Thymus (tissue), 11 donors: ENCODE measurements around the gene ZBTB7C. TPM values are rescaled to one million over a fixed set of nuclear protein-coding genes. Genes with fewer than 3 reads are reported as not detected.

Experiments
- DNase-seq, 9 donors: peaks; one replicate each; pipeline ENCODE4 v3.0.0-alpha.2; 2013; ENCODE audit warnings: low spot score in 9 of 9, low read depth in 6 of 9, missing footprints in 1 of 9
- H3K27ac ChIP-seq, 2 donors: one replicate each; pipeline ENCODE4 v1.5.1; 2013; ENCODE audit warnings: control low read depth in 1 of 2, low read depth in 1 of 2, low read length in 1 of 2, mild to moderate bottlenecking in 1 of 2, moderate library complexity in 1 of 2
- H3K27me3 ChIP-seq, 2 donors: one replicate each; pipeline ENCODE4 v1.5.1; 2013; ENCODE audit warnings: low read length in 1 of 2; ENCODE audit not compliant: control insufficient read depth in 2 of 2, insufficient read depth in 1 of 2
- H3K36me3 ChIP-seq, 2 donors: one replicate each; pipeline ENCODE4 v1.5.1; 2013; ENCODE audit warnings: low read length in 1 of 2, mild to moderate bottlenecking in 1 of 2, moderate library complexity in 1 of 2; ENCODE audit not compliant: control insufficient read depth in 2 of 2, insufficient read depth in 2 of 2
- H3K4me1 ChIP-seq, 2 donors: one replicate each; pipeline ENCODE4 v1.5.1; 2013; ENCODE audit warnings: low read length in 2 of 2; ENCODE audit not compliant: control insufficient read depth in 2 of 2, insufficient read depth in 2 of 2
- H3K4me3 ChIP-seq, 2 donors: one replicate each; pipeline ENCODE4 v1.5.1; 2013; ENCODE audit warnings: low read length in 2 of 2, control low read depth in 1 of 2, mild to moderate bottlenecking in 1 of 2
- H3K9me3 ChIP-seq, 2 donors: one replicate each; pipeline ENCODE4 v1.5.1; 2013; ENCODE audit warnings: low read length in 1 of 2, mild to moderate bottlenecking in 1 of 2; ENCODE audit not compliant: control insufficient read depth in 2 of 2, insufficient read depth in 1 of 2
- WGBS: extraction: QIAGEN DNeasy Blood & Tissue Kit; methylation state at CpG from one replicate; pipeline ENCODE4 v1.1.7; 2013; 5-methylcytosine and 5-hydroxymethylcytosine counted together
- polyA plus RNA-seq: library from polyadenylated mRNA; stranded (reverse); fragments of 200-250 nt; gene quantifications from one replicate; pipeline ENCODE4 v1.2.3, GENCODE V29; 2013
- total RNA-seq: library from RNA; stranded (reverse); fragments of 120-200 nt; gene quantifications from one replicate; pipeline ENCODE4 v1.2.4, GENCODE V29; 2013
- donor health status: healthy.

ZBTB7C gene
- total and polyA plus RNA-seq, 2 donors = 0.14 to 0.73 TPM

DNA sequence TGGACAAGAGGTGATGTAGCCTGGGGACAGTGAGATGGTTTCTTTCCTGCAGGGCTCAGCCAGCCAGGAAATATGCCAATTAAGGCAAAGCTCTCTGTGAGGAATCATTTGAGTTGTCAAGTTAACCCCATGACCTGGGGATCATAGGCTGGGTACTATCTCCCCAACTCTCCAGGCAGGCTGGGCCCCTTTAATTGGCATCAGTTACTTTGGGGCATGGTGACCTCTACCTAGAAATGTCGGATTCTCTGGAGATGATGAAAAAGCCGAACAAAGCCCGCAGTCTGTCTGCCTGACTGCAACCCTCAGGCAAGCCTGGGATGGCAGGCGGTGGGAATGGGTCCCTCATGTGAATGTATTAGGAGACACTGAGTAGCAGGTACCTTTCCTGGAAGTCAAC lies 285.2 kb downstream of the ZBTB7C start:
- 96% methylated on average over 4 of the region's 4 CpGs for WGBS
- H3K27ac ChIP-seq = no peak overlapping the region
- no peak for DNase-seq
- H3K36me3 ChIP-seq = no peaks in the 10 kb centered on the region
- H3K4me3 ChIP-seq = no peak overlapping the region
- H3K27me3 ChIP-seq = peaks cover 0 to 6% of the 10 kb centered on the region in 2 donors
- H3K9me3 ChIP-seq = no peaks in the 10 kb centered on the region
- no peaks in the 10 kb centered on the region for H3K4me1 ChIP-seq

DNA sequence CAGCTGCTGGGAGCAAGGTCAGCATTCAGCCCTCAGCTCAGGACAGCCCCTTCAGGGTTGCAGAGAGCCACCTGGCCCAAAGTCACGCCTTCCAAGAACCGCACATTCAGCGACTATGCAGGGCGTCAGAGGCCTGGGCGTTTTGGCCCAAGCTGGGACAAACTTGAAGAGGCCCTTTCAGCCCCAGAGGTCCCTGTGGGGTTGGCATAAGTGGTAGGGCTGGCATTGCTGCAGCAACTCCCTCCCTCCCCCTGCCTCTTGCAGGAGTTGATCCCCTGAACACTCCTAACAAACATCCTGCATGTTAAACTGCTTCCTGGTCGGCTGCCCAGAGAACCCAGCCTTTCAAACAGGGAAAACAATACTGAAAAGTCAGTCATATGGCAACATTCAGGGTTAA lies 285.9 kb downstream of the ZBTB7C start:
- H3K27me3 ChIP-seq = peaks cover 0 to 6% of the 10 kb centered on the region in 2 donors
- no peaks in the 10 kb centered on the region for H3K9me3 ChIP-seq
- DNase-seq = no peak
- H3K4me1 ChIP-seq = no peaks in the 10 kb centered on the region
- H3K36me3 ChIP-seq = no peaks in the 10 kb centered on the region
- WGBS = 86% methylated on average over 6 of the region's 6 CpGs
- H3K27ac ChIP-seq = no peak overlapping the region
- no peak overlapping the region for H3K4me3 ChIP-seq

DNA sequence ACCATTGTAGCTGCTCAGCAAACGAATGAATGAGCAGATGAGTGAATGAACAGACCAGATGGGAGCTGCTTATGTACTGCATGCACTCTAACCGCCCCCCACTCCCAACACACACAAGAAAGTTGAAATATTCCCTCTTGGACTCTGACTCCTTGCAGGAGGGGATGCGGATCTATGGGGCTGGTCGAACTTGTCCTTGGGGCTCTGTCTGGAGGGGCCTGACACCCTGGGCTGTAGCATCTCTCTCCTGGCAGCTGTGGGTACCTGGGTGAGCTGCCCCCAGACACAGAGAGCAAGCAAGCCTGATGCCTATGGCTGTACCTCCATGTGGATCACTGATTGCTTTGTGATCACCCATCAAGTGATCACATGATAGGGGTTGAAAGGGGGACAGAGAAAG lies 286.4 kb downstream of the ZBTB7C start:
- H3K27ac ChIP-seq = no peak overlapping the region
- no peak for DNase-seq
- H3K27me3 ChIP-seq = peaks cover 0 to 6% of the 10 kb centered on the region in 2 donors
- H3K36me3 ChIP-seq = no peaks in the 10 kb centered on the region
- no peaks in the 10 kb centered on the region for H3K4me1 ChIP-seq
- no peaks in the 10 kb centered on the region for H3K9me3 ChIP-seq
- H3K4me3 ChIP-seq = no peak overlapping the region
- WGBS = 93% methylated on average over 4 of the region's 4 CpGs

DNA sequence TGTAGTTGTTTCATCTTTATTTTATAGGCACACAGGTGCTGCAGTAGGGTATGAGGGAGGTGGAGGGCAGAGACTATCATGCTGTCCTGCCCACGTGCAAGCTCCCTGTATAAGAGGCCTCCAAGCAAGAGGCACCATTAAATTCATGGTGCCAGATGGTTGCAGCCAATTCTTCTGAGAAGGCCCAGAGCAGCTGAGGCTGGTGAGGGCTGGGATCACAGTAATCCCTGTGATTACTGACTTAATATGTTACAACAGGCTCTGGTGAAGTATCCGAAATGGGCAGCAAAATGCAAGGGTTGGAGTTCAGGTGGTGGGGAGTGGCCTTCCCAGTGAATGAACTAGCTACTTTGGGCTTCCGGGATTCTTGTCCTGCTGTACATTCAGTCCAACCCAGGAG lies 286.8 kb downstream of the ZBTB7C start:
- Histone ChIP-seq H3K36me3 (no peaks in the 10 kb centered on the region), H3K27ac (no peak overlapping the region), H3K4me3 (no peak overlapping the region), H3K9me3 (no peaks in the 10 kb centered on the region), H3K4me1 (no peaks in the 10 kb centered on the region), H3K27me3 (peaks cover 0 to 6% of the 10 kb centered on the region in 2 donors)
- no peak for DNase-seq
- 96% methylated on average over 3 of the region's 3 CpGs for WGBS

DNA sequence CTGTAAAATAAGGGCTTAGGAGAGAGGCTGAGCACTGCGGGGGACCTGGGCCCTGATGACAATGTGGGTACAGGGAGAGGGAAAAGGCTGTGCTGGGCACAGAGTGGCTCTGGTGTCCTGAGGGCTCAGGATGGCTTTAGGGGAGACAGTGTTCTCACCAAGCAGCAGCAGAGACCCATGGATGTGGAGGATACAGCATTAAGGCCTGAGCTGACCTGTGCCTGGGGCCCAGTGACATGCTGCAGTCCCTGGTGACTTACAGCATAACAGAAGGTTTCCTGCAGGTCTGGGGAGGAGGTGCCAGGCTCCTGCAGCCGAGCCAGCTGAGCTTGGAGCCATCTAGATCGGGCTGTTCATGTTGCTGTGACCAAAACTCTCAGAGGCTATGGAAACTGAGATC lies 287.4 kb downstream of the ZBTB7C start:
- H3K4me3 ChIP-seq = no peak overlapping the region
- no peaks in the 10 kb centered on the region for H3K4me1 ChIP-seq
- H3K36me3 ChIP-seq = no peaks in the 10 kb centered on the region
- no peak overlapping the region for H3K27ac ChIP-seq
- H3K9me3 ChIP-seq = no peaks in the 10 kb centered on the region
- H3K27me3 ChIP-seq = peaks cover 0 to 4% of the 10 kb centered on the region in 2 donors
- DNase-seq = no peak
- 93% methylated on average over 3 of the region's 3 CpGs for whole genome bisulfite sequencing

DNA sequence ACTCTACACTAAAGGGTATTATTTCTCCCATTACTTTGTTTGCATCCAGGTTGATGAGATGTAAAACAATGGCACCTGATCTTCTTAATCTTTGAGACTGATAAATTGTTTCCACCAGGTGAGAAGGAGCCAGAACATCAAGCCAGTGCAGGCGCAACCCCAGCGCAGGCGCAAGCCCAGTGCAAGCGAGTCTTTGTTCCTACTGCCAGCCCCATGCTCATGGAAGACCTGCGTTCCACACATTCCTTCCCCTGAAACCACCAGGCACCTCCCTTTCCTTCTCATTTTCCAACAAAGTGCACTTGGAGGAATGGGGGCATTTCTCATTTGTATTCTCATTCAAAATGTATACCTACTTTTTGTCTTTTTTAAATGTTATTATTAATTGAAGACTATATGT lies 290.0 kb downstream of the ZBTB7C start:
- WGBS = 96% methylated on average over 5 of the region's 5 CpGs
- H3K4me3 ChIP-seq = no peak overlapping the region
- H3K36me3 ChIP-seq = no peaks in the 10 kb centered on the region
- no peak overlapping the region for H3K27ac ChIP-seq
- H3K9me3 ChIP-seq = no peaks in the 10 kb centered on the region
- H3K4me1 ChIP-seq = no peaks in the 10 kb centered on the region
- DNase-seq = no peak
- no peaks in the 10 kb centered on the region for H3K27me3 ChIP-seq

DNA sequence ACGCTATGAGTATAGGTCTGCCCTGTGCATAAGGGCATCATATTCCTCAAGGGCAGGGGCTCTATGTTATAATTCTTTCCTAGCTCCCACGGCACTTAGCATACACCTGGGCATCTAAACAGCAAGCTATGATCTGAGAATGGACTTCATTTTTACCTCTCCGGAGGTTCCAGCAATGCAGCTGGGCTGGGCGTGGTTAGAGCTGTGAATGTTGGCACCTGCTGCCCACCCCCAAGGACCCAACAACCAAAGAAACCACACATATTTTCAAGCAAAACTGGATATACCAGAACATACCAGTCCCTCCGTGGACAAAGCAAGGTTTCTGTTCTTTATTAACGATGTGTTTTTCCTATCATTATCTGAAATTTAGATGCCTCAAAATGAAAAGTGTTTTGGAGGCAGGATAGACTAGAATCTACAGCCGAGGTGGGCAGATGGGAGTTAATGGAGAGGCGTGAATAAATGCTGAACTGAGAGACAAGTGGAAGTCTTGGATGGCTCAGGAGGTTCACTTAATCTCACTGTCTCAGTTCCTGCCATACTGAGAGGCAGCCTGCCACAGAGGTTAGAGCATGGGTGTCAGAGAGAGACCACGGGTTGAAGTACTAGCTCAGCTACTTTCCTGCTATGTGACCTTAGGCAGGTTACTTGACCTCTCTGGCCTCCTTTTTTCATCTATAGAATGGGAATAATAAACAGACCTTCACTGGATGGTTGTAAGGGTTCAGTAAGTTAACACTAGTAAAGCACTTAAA lies 292.1 kb downstream of the ZBTB7C start:
- Histone ChIP-seq H3K36me3 (no peaks in the 10 kb centered on the region), H3K27me3 (peaks cover 0 to 3% of the 10 kb centered on the region in 2 donors), H3K4me1 (no peaks in the 10 kb centered on the region), H3K9me3 (no peaks in the 10 kb centered on the region), H3K4me3 (no peak overlapping the region), H3K27ac (no peak overlapping the region)
- DNase-seq = no peak
- WGBS = 93% methylated on average over 9 of the region's 9 CpGs

DNA sequence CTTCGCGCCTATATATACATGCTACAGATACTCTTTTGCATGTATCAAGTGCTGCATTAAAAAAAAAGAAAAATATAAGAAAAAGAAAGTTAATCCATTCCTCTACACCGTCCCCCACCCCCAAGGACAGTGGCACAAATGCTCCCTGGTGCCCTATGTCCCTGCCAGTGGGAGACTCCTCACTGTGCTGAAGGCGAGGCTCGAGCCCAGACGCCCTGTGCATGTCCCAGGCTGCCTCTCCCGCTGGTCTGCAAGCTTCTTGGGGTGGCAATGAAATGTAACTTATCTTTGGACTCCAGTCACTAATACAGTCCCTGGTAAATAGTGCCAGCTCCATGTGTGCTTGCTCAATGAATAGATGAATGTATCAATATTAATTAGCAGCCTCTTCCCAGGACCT lies 293.2 kb downstream of the ZBTB7C start:
- H3K36me3 ChIP-seq = no peaks in the 10 kb centered on the region
- 96% methylated on average over 7 of the region's 7 CpGs for WGBS
- no peak for DNase-seq
- no peaks in the 10 kb centered on the region for H3K4me1 ChIP-seq
- H3K27ac ChIP-seq = no peak overlapping the region
- no peak overlapping the region for H3K4me3 ChIP-seq
- no peaks in the 10 kb centered on the region for H3K9me3 ChIP-seq
- peaks cover 0 to 3% of the 10 kb centered on the region in 2 donors for H3K27me3 ChIP-seq

DNA sequence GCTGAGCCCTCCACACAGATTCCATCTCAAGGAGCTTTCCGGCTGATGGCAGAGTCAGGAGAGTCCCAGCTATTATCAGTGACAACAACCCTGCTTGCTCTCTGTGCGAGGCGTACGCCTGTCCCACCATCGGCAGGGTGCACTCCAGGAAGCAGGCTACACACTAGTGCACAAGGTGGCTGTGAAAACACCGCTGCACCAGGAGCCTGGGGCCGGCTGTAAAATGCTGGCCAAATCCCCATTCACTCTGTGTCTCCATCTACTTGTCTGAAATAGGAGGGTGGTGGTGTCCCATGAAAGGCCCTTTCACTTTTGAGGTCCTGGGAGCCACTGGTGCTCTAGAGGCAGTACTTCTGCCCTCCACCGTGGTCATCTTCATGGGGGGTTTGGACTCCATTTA lies 295.5 kb downstream of the ZBTB7C start:
- no peak for DNase-seq
- 95% methylated on average over 8 of the region's 8 CpGs for WGBS
- Histone ChIP-seq H3K9me3 (no peaks in the 10 kb centered on the region), H3K27me3 (peaks cover 0 to 5% of the 10 kb centered on the region in 2 donors), H3K27ac (no peak overlapping the region), H3K36me3 (no peaks in the 10 kb centered on the region), H3K4me3 (no peak overlapping the region), H3K4me1 (no peaks in the 10 kb centered on the region)
